HAP-1 (cell line): Measurements from ENCODE around the gene HGF.

Source experiments
- DNase-seq, 2 experiments: peaks; one replicate each; pipeline ENCODE4 v3.0.0-alpha.2; 2016 to 2020; ENCODE audit warnings: low spot score in 2 of 2
- H3K27me3 ChIP-seq: fragments of 250-450 bp; sonication (Bioruptor Pico); 2 replicates; pipeline ENCODE4 v1.5.1; 2020; ENCODE audit warnings: low read depth, mild to moderate bottlenecking, moderate library complexity
- H3K36me3 ChIP-seq: fragments of 250-450 bp; sonication (Bioruptor Pico); replicated peaks from 2 replicates; pipeline ENCODE4 v1.5.1; 2020; ENCODE audit warnings: mild to moderate bottlenecking
- H3K4me1 ChIP-seq: fragments of 250-450 bp; sonication (Bioruptor Pico); 2 replicates; pipeline ENCODE4 v1.5.1; 2020; ENCODE audit warnings: mild to moderate bottlenecking
- H3K4me3 ChIP-seq: fragments of 250-450 bp; sonication (Bioruptor Pico); 2 replicates; pipeline ENCODE4 v1.5.1; 2020; ENCODE audit warnings: mild to moderate bottlenecking, moderate library complexity
- H3K9me3 ChIP-seq: fragments of 250-450 bp; sonication (Bioruptor Pico); 2 replicates; pipeline ENCODE4 v1.5.1; 2020; ENCODE audit warnings: mild to moderate bottlenecking, moderate library complexity
- in situ Hi-C: fragments of 300-500 bp; cut with MboI; formaldehyde crosslinking; loops from 3 replicates; pipeline ENCODE4 v1.14.3; 2020; ENCODE audit warnings: low sequenced_read_pairs, inconsistent platforms, mixed read lengths

The HGF gene

GRCh38 chr7:81761821-81762220 lies 8.0 kb downstream of the HGF start:
- Histone ChIP-seq H3K4me1 (no peaks in the 10 kb centered on the region; the same call in 1 of the 2 replicates), H3K36me3 (no peaks in the 10 kb centered on the region), H3K27me3 (no peaks in the 10 kb centered on the region), H3K9me3 (no peaks in the 10 kb centered on the region; the same call in 1 of the 2 replicates), H3K4me3 (no peak overlapping the region)
- in situ Hi-C loops = no loop called here
- DNase-seq = no peak

- Histone ChIP-seq H3K4me3 (no peak overlapping the region), H3K4me1 (no peaks in the 10 kb centered on the region; the same call in 1 of the 2 replicates), H3K27me3 (no peaks in the 10 kb centered on the region), H3K9me3 (no peaks in the 10 kb centered on the region; the same call in 1 of the 2 replicates), H3K36me3 (no peaks in the 10 kb centered on the region)
- DNase-seq = no peak
- in situ Hi-C loops = no loop called here
Observed at GRCh38 chr7:81761031-81761430, 8.8 kb downstream of the HGF start.

- no peaks in the 10 kb centered on the region for H3K27me3 ChIP-seq
- no peak overlapping the region for H3K4me3 ChIP-seq
- in situ Hi-C loops = no loop called here
- H3K36me3 ChIP-seq = no peaks in the 10 kb centered on the region
- DNase-seq = no peak
- no peaks in the 10 kb centered on the region for H3K9me3 ChIP-seq
- H3K4me1 ChIP-seq = no peaks in the 10 kb centered on the region
Observed at GRCh38 chr7:81754918-81755696, 14.7 kb downstream of the HGF start.

DNA sequence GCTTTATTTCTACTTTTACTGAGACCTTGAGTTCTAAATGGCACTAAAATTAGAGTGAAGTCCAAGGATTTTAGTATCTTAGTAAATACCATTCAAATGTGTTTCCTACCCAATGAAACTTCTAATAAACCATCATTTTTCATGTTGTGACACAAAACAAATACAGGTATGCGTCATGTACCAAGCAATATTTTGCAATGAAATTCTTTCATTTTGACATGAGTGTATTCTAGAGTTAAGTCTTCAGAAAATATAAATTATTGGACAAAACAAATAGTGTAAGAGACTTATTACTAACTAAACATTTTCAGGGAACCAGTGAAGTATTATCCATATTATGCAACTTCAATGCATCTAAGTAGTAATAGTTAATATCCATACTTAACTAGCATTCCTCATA lies 16.5 kb downstream of the HGF start:
- DNase-seq = no peak
- no peaks in the 10 kb centered on the region for H3K9me3 ChIP-seq
- H3K27me3 ChIP-seq = no peaks in the 10 kb centered on the region
- in situ Hi-C loops = no loop called here
- H3K36me3 ChIP-seq = no peaks in the 10 kb centered on the region
- H3K4me1 ChIP-seq = no peaks in the 10 kb centered on the region
- H3K4me3 ChIP-seq = no peak overlapping the region

- no peaks in the 10 kb centered on the region for H3K9me3 ChIP-seq
Observed at GRCh38 chr7:81752318-81752714, 17.5 kb downstream of the HGF start.

GRCh38 chr7:81751619-81752317 lies 18.1 kb downstream of the HGF start:
- in situ Hi-C loops = no loop called here
- H3K27me3 ChIP-seq = no peaks in the 10 kb centered on the region
- no peaks in the 10 kb centered on the region for H3K36me3 ChIP-seq
- no peak for DNase-seq
- no peaks in the 10 kb centered on the region for H3K9me3 ChIP-seq
- no peaks in the 10 kb centered on the region for H3K4me1 ChIP-seq
- no peak overlapping the region for H3K4me3 ChIP-seq

More at GRCh38 chr7:81752318-81752714, 17.5 kb downstream of the HGF start:
- H3K36me3 ChIP-seq = no peaks in the 10 kb centered on the region
- in situ Hi-C loops = no loop called here
- H3K4me3 ChIP-seq = no peak overlapping the region
- no peaks in the 10 kb centered on the region for H3K4me1 ChIP-seq
- no peaks in the 10 kb centered on the region for H3K27me3 ChIP-seq
- DNase-seq = no peak

DNA sequence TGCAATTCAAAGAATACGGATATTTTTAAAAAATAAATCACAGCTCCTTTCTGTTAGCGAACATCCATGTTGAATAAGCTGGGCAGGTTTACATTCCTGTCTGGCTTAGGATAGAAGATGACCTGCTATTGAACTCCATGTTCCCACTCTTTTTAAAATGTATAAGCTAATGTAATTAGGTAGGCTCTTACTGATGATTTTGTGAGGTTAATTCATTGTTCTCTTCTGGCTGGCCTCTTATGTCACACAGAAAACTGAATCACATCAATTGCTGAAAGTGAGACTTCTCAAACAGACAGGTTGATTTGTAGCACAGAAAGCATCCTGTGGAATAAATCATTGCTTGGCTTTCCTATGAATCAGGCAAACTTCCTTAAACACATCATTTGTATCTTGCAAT lies 24.2 kb downstream of the HGF start:
- no peak overlapping the region for H3K4me3 ChIP-seq

GRCh38 chr7:81744389-81744788 lies 25.5 kb downstream of the HGF start:
- DNase-seq = no peak
- in situ Hi-C loops = no loop called here
- H3K4me3 ChIP-seq = no peak overlapping the region
- no peaks in the 10 kb centered on the region for H3K4me1 ChIP-seq
- H3K36me3 ChIP-seq = no peaks in the 10 kb centered on the region
- H3K27me3 ChIP-seq = no peaks in the 10 kb centered on the region
- no peaks in the 10 kb centered on the region for H3K9me3 ChIP-seq

More for the DNA sequence above, 24.2 kb downstream of the HGF start:
- Histone ChIP-seq H3K36me3 (no peaks in the 10 kb centered on the region), H3K4me1 (no peaks in the 10 kb centered on the region), H3K9me3 (no peaks in the 10 kb centered on the region), H3K27me3 (no peaks in the 10 kb centered on the region)
- DNase-seq = no peak
- in situ Hi-C loops = no loop called here

DNA sequence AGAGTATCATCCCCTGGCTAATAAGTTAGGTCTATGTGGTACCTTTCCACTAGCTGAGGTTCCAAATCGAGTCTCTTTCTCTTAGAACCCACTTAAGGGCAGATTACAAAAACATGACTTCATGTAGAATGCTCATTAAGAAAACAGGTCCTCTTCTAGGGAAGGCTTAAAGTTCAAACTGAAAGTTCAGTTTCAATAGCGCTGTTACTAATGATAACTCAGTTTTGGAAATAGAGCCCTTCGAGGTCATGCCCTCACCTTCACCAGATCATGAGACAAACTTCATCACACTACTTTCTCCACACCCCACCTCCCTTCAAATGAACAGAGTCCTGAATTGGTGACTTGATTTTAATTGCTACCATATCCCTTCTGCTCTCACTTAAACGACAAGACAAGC lies 26.2 kb downstream of the HGF start:
- Histone ChIP-seq H3K27me3 (no peaks in the 10 kb centered on the region), H3K36me3 (no peaks in the 10 kb centered on the region), H3K9me3 (no peaks in the 10 kb centered on the region), H3K4me1 (no peaks in the 10 kb centered on the region), H3K4me3 (no peak overlapping the region)
- no peak for DNase-seq
- in situ Hi-C loops = no loop called here

- Histone ChIP-seq H3K4me1 (no peaks in the 10 kb centered on the region), H3K9me3 (no peaks in the 10 kb centered on the region), H3K4me3 (no peak overlapping the region), H3K36me3 (no peaks in the 10 kb centered on the region), H3K27me3 (no peaks in the 10 kb centered on the region)
- in situ Hi-C loops = no loop called here
- no peak for DNase-seq
Observed at GRCh38 chr7:81743201-81743600, 26.6 kb downstream of the HGF start.

DNA sequence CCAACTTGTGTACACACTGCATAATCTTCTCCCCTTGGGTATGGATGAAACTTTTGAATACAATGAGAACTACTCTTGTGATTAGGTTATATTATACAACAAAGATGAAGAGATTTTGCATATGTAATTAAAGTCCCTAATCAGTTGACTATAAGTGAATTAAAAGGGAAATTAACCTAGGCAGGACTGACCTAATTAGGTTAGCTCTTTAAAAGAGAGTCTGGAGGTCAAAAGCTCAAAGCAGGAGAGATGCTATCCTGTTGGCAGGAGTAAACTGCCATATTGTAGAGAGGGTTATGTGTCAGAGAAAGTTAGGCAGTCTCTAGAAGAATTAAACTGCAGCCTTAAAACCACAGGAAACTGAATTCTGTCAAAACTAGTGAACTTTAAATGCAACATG lies 29.4 kb downstream of the HGF start:
- DNase-seq = no peak
- Histone ChIP-seq H3K27me3 (no peaks in the 10 kb centered on the region), H3K4me3 (no peak overlapping the region), H3K36me3 (no peaks in the 10 kb centered on the region), H3K9me3 (no peaks in the 10 kb centered on the region), H3K4me1 (no peaks in the 10 kb centered on the region)
- in situ Hi-C loops = no loop called here

- no peak for DNase-seq
- H3K36me3 ChIP-seq = no peaks in the 10 kb centered on the region
- H3K9me3 ChIP-seq = no peaks in the 10 kb centered on the region
- no peaks in the 10 kb centered on the region for H3K27me3 ChIP-seq
- no peaks in the 10 kb centered on the region for H3K4me1 ChIP-seq
- in situ Hi-C loops = no loop called here
- H3K4me3 ChIP-seq = no peak overlapping the region
Observed at GRCh38 chr7:81736091-81736490, 33.8 kb downstream of the HGF start.

- no peaks in the 10 kb centered on the region for H3K36me3 ChIP-seq
- no peaks in the 10 kb centered on the region for H3K9me3 ChIP-seq
- in situ Hi-C loops = no loop called here
- H3K4me1 ChIP-seq = no peaks in the 10 kb centered on the region
- DNase-seq = no peak
- no peak overlapping the region for H3K4me3 ChIP-seq
- H3K27me3 ChIP-seq = no peaks in the 10 kb centered on the region
Observed at GRCh38 chr7:81725812-81726127, 44.1 kb downstream of the HGF start.

- Histone ChIP-seq H3K4me1 (no peaks in the 10 kb centered on the region), H3K4me3 (no peak overlapping the region), H3K36me3 (no peaks in the 10 kb centered on the region), H3K27me3 (no peaks in the 10 kb centered on the region), H3K9me3 (no peaks in the 10 kb centered on the region)
- in situ Hi-C loops = no loop called here
- no peak for DNase-seq
Observed at GRCh38 chr7:81725003-81725811, 44.6 kb downstream of the HGF start.
